Esophagus (tissue), 2 donors: Measurements from ENCODE around the gene LMOD3. TPM values are rescaled to one million over a fixed set of nuclear protein-coding genes. Genes with fewer than 3 reads are reported as not detected.

Source experiments
- polyA plus RNA-seq, 2 donors: library from polyadenylated mRNA; stranded (reverse); fragments of 200-250 nt; gene quantifications; one replicate each; pipeline ENCODE4 v1.2.3, GENCODE V29; 2013
- donor health status: healthy with polysubstance abuse.
- donor health status: Bipolar disorder and iron deficiency.

LMOD3 gene
- polyA plus RNA-seq, 2 donors: 0.06 to 0.19 TPM

Other genes starting within 250 kb of the LMOD3 start
- 1 to 10 TPM in 1 of 2 donors, not detected in 1; 1.1 TPM for gene TAFA4, start 190.0 kb downstream of the LMOD3 start, polyA plus RNA-seq
- 10 to 100 TPM; 13.3 to 28.1 TPM for gene EOGT, start 108.9 kb downstream of the LMOD3 start, polyA plus RNA-seq
- gene TMF1, start 70.3 kb downstream of the LMOD3 start, polyA plus RNA-seq: 1 to 10 TPM; 6.9 to 7.6 TPM
- gene UBA3, start 42.2 kb downstream of the LMOD3 start, polyA plus RNA-seq: 10 to 100 TPM; 30.7 to 34.9 TPM
- gene ARL6IP5, start 37.7 kb downstream of the LMOD3 start, polyA plus RNA-seq: 10 to 100 TPM; 46.9 to 59.0 TPM